Panc1 (cell line): Measurements from ENCODE around the gene PSMC6.

ENCODE experiments used
- CTCF ChIP-seq: fragments of 450-650 bp; IDR thresholded peaks from 2 replicates; pipeline ENCODE4 v1.5.1; 2017; ENCODE audit warnings: mild to moderate bottlenecking
- POLR2AphosphoS5 ChIP-seq: IDR thresholded peaks from 2 replicates; pipeline ENCODE4 v1.6.1; 2012; ENCODE audit warnings: mild to moderate bottlenecking, low read depth, low read length, moderate library complexity
- REST ChIP-seq, 2 experiments: IDR thresholded peaks; 2 replicates each; pipeline ENCODE4 v1.6.1; 2011 to 2012; ENCODE audit warnings: low read depth in 2 of 2, control low read depth in 1 of 2, low read length in 1 of 2, mild to moderate bottlenecking in 1 of 2, moderate library complexity in 1 of 2; ENCODE audit not compliant: insufficient read depth in 1 of 2
- TCF7L2 ChIP-seq: IDR thresholded peaks from 2 replicates; pipeline ENCODE4 v1.6.1; 2011; ENCODE audit warnings: mild to moderate bottlenecking, low read depth, low read length, inconsistent platforms

- no peak for TF ChIP-seq CTCF
- TF ChIP-seq REST (IDR thresholded peaks at IDR 0.05; ENCODE audit: insufficient read depth in 1 of 2, low read depth in 2 of 2, low read length in 1 of 2): no peak
- TF ChIP-seq POLR2AphosphoS5: no peak
- no peak for TF ChIP-seq TCF7L2
Measured at GRCh38 chr14:52735921-52736489, 29.0 kb downstream of the PSMC6 start.
